ENCODE results near the gene RREB1.

- no peak for TF ChIP-seq CTCF (IDR thresholded peaks at IDR 0.05; ENCODE audit: extremely low read depth in 1 of 2, insufficient read depth in 1 of 2, low read depth in 1 of 2, low read length in 2 of 2)
- no peak for TF ChIP-seq POLR2AphosphoS5 (IDR thresholded peaks at IDR 0.05; ENCODE audit: insufficient read depth, low read depth, low read length)
These were observed 7.9 kb downstream of the RREB1 start for GRCh38 chr6:7115543-7116231.

All from endothelial cell of umbilical vein (primary cell).